H9 (cell line): ENCODE results near the gene BBIP1. TPM values are rescaled to one million over a fixed set of nuclear protein-coding genes. Genes with fewer than 3 reads are reported as not detected.

ENCODE experiments used
- DNase-seq: peaks from one replicate; pipeline ENCODE4 v3.0.0-alpha.2; 2017
- H2AFZ ChIP-seq: one replicate; pipeline ENCODE4 v1.6.1; 2013; ENCODE audit warnings: mild to moderate bottlenecking, low read length, control low read depth, moderate library complexity
- H2AK5ac ChIP-seq: 2 replicates; pipeline ENCODE4 v1.6.1; 2013; ENCODE audit warnings: low read length, control low read depth, mixed read lengths; ENCODE audit not compliant: insufficient read length
- H2BK120ac ChIP-seq: one replicate; pipeline ENCODE4 v1.6.1; 2013; ENCODE audit warnings: low read depth, mild to moderate bottlenecking, low read length, control low read depth, inconsistent platforms; ENCODE audit not compliant: poor library complexity, severe bottlenecking
- H2BK12ac ChIP-seq: 2 replicates; pipeline ENCODE4 v1.6.1; 2013; ENCODE audit warnings: low read length, control low read depth, mixed read lengths, low read depth; ENCODE audit not compliant: insufficient read length
- H2BK15ac ChIP-seq: 2 replicates; pipeline ENCODE4 v1.6.1; 2013; ENCODE audit warnings: low read depth, low read length, control low read depth
- H2BK20ac ChIP-seq: one replicate; pipeline ENCODE4 v1.6.1; 2013; ENCODE audit warnings: low read depth, mild to moderate bottlenecking, low read length, control low read depth, inconsistent platforms; ENCODE audit not compliant: poor library complexity, severe bottlenecking
- H2BK5ac ChIP-seq: 2 replicates; pipeline ENCODE4 v1.6.1; 2013; ENCODE audit warnings: low read length, control low read depth, mixed read lengths; ENCODE audit not compliant: insufficient read length
- H3K14ac ChIP-seq: 2 replicates; pipeline ENCODE4 v1.6.1; 2013; ENCODE audit warnings: low read length, control low read depth; ENCODE audit not compliant: insufficient read depth
- H3K18ac ChIP-seq: 2 replicates; pipeline ENCODE4 v1.6.1; 2013; ENCODE audit warnings: low read depth, mild to moderate bottlenecking, mixed read lengths, low read length, control low read depth; ENCODE audit not compliant: insufficient read length
- H3K23ac ChIP-seq: 2 replicates; pipeline ENCODE4 v1.6.1; 2013; ENCODE audit warnings: low read length, control low read depth, mixed read lengths, low read depth; ENCODE audit not compliant: insufficient read length
- H3K23me2 ChIP-seq: 2 replicates; pipeline ENCODE4 v1.6.1; 2013; ENCODE audit warnings: low read depth, mild to moderate bottlenecking, mixed read lengths, low read length, control low read depth; ENCODE audit not compliant: insufficient read length, poor library complexity, severe bottlenecking
- H3K27ac ChIP-seq: 2 replicates; pipeline ENCODE4 v1.5.1; 2013; ENCODE audit warnings: low read length, control low read depth, mixed read lengths, low read depth; ENCODE audit not compliant: insufficient read length
- H3K27me3 ChIP-seq: 2 replicates; pipeline ENCODE4 v1.6.1; 2013; ENCODE audit warnings: low read length, control low read depth, inconsistent platforms; ENCODE audit not compliant: insufficient read depth
- H3K4ac ChIP-seq: 2 replicates; pipeline ENCODE4 v1.6.1; 2013; ENCODE audit warnings: low read depth, mild to moderate bottlenecking, control low read depth, inconsistent platforms, low read length, moderate library complexity
- H3K4me1 ChIP-seq: 2 replicates; pipeline ENCODE4 v1.6.1; 2013; ENCODE audit warnings: low read length, control low read depth, inconsistent platforms; ENCODE audit not compliant: insufficient read depth
- H3K4me2 ChIP-seq: 2 replicates; pipeline ENCODE4 v1.6.1; 2013; ENCODE audit warnings: low read length, control low read depth, mixed read lengths; ENCODE audit not compliant: insufficient read length, insufficient read depth
- H3K56ac ChIP-seq: 2 replicates; pipeline ENCODE4 v1.6.1; 2013; ENCODE audit warnings: low read depth, mild to moderate bottlenecking, mixed read lengths, low read length, control low read depth; ENCODE audit not compliant: insufficient read length
- H3K79me1 ChIP-seq: 2 replicates; pipeline ENCODE4 v1.6.1; 2013; ENCODE audit warnings: low read depth, mild to moderate bottlenecking, moderate library complexity, low read length, control low read depth, inconsistent platforms; ENCODE audit not compliant: insufficient read depth, poor library complexity, severe bottlenecking
- H3K79me2 ChIP-seq: 2 replicates; pipeline ENCODE4 v1.6.1; 2013; ENCODE audit warnings: low read length, control low read depth, inconsistent platforms; ENCODE audit not compliant: insufficient read depth
- H3K9ac ChIP-seq: 2 replicates; pipeline ENCODE4 v1.6.1; 2013; ENCODE audit warnings: low read length, control low read depth, mixed read lengths; ENCODE audit not compliant: insufficient read length; ENCODE audit errors: extremely low read depth
- H3K9me3 ChIP-seq: one replicate; pipeline ENCODE4 v1.6.1; 2013; ENCODE audit warnings: low read depth, low read length, inconsistent platforms; ENCODE audit not compliant: control insufficient read depth
- H3T11ph ChIP-seq: one replicate; pipeline ENCODE4 v1.6.1; 2013; ENCODE audit warnings: mild to moderate bottlenecking, low read length, control low read depth, inconsistent platforms
- H4K20me1 ChIP-seq: one replicate; pipeline ENCODE4 v1.6.1; 2013; ENCODE audit not compliant: control insufficient read depth, insufficient read length, insufficient read depth
- H4K5ac ChIP-seq: 2 replicates; pipeline ENCODE4 v1.6.1; 2013; ENCODE audit warnings: low read depth, mild to moderate bottlenecking, mixed read lengths, low read length, control low read depth; ENCODE audit not compliant: insufficient read length
- H4K8ac ChIP-seq: replicated peaks from 2 replicates; pipeline ENCODE4 v1.6.1; 2013; ENCODE audit warnings: low read length, control low read depth, mixed read lengths, low read depth; ENCODE audit not compliant: insufficient read length
- H4K91ac ChIP-seq: 2 replicates; pipeline ENCODE4 v1.6.1; 2013; ENCODE audit warnings: low read depth, mild to moderate bottlenecking, moderate library complexity, mixed read lengths, low read length, control low read depth; ENCODE audit not compliant: insufficient read length
- H3K27ac Mint-ChIP-seq, 3 experiments: 2 replicates in 2 of 3; 3 replicates in 1 of 3; pipeline ENCODE4 v1.8.0; 2020 to 2021; ENCODE audit warnings: mixed read lengths in 3 of 3, mild to moderate bottlenecking in 1 of 3, moderate library complexity in 1 of 3
- H3K27me3 Mint-ChIP-seq: 2 replicates; pipeline ENCODE4 v1.8.0; 2021; ENCODE audit warnings: low read depth, mild to moderate bottlenecking, moderate library complexity, mixed read lengths
- H3K36me3 Mint-ChIP-seq, 3 experiments: 2 replicates in 2 of 3; 3 replicates in 1 of 3; pipeline ENCODE4 v1.8.0; 2020 to 2021; ENCODE audit warnings: low read depth in 3 of 3, mixed read lengths in 3 of 3; ENCODE audit not compliant: insufficient read depth in 1 of 3
- H3K4me1 Mint-ChIP-seq, 2 experiments: 2 replicates each; pipeline ENCODE4 v1.8.0; 2020; ENCODE audit warnings: mixed read lengths in 2 of 2
- H3K4me3 Mint-ChIP-seq, 2 experiments: 2 replicates in 1 of 2; 3 replicates in 1 of 2; pipeline ENCODE4 v1.8.0; 2020 to 2021; ENCODE audit warnings: mild to moderate bottlenecking in 2 of 2, mixed read lengths in 2 of 2, moderate library complexity in 1 of 2
- H3K9me3 Mint-ChIP-seq, 2 experiments: 2 replicates in 1 of 2; 3 replicates in 1 of 2; pipeline ENCODE4 v1.8.0; 2020; ENCODE audit warnings: mild to moderate bottlenecking in 2 of 2, mixed read lengths in 2 of 2, moderate library complexity in 1 of 2
- CTCF ChIP-seq: fragments of 200-600 bp; sonication (generic); conservative IDR thresholded peaks from 3 replicates; pipeline ENCODE4 v1.8.0; 2021; ENCODE audit warnings: antibody characterized with exemption, mild to moderate bottlenecking
- WGBS: extraction: QIAGEN DNeasy Blood & Tissue Kit; methylation state at CpG from one replicate; pipeline ENCODE4 v1.1.7; 2013; ENCODE audit warnings: missing lambda C conversion rate, low lambda C conversion rate, mixed read lengths; ENCODE audit not compliant: insufficient read length; ENCODE audit errors: extremely low coverage; 5-methylcytosine and 5-hydroxymethylcytosine counted together
- total RNA-seq: library from RNA; stranded (reverse); gene quantifications from 2 replicates; pipeline ENCODE4 v1.2.1, GENCODE V29; 2021

The BBIP1 gene
- total RNA-seq, 1 experiment from 2014 or later = 18.8 TPM

- Histone ChIP-seq H2AFZ (no peak overlapping the region), H3K14ac (no peak overlapping the region), H2BK12ac (no peak overlapping the region), H3K18ac (no peak overlapping the region), H2BK15ac (no peak overlapping the region), H3K23me2 (no peaks in the 10 kb centered on the region), H4K5ac (no peak overlapping the region), H2BK120ac (no peak overlapping the region), H3K9me3 (no peaks in the 10 kb centered on the region), H3K4me2 (no peak overlapping the region), H3K23ac (no peak overlapping the region), H4K91ac (no peak overlapping the region), H3K4me1 (no peaks in the 10 kb centered on the region), H2BK5ac (no peak overlapping the region), H3K27me3 (no peaks in the 10 kb centered on the region), H3K9ac (no peak overlapping the region), H3K79me2 (no peaks in the 10 kb centered on the region), H2AK5ac (no peak overlapping the region), H4K8ac (no peak overlapping the region), H3K56ac (no peak overlapping the region), H2BK20ac (no peak overlapping the region), H3K79me1 (no peaks in the 10 kb centered on the region), H4K20me1 (no peaks in the 10 kb centered on the region), H3T11ph (no peak overlapping the region), H3K4ac (no peak overlapping the region), H3K27ac (no peak overlapping the region)
- no peaks in the 10 kb centered on the region for H3K36me3 Mint-ChIP-seq
- DNase-seq = no peak
- no peak overlapping the region for H3K4me3 Mint-ChIP-seq
- H3K9me3 Mint-ChIP-seq = 0 out of 5 replicates have a peak, but pooled peaks cover 0 to 2% of the 10 kb centered on the region in 2 experiments
- H3K4me1 Mint-ChIP-seq = peaks cover 4 to 7% of the 10 kb centered on the region in 2 experiments
- TF ChIP-seq CTCF = no peak
- H3K27ac Mint-ChIP-seq = no peak overlapping the region
- WGBS = no CpG with 5 or more reads among the region's 6 CpGs
- peaks cover 2% of the 10 kb centered on the region; the same call in 1 of the 2 replicates for H3K27me3 Mint-ChIP-seq
Measured at GRCh38 chr10:110859206-110859972, 59.6 kb downstream of the BBIP1 start.
